Fibroblast of villous mesenchyme (primary cell): Measurements from ENCODE around the gene KDM2B. TPM values are rescaled to one million over a fixed set of nuclear protein-coding genes. Genes with fewer than 3 reads are reported as not detected.
A peak's percentile ranks its signal among the peaks of the same experiment; 100 is the strongest.
"Not testable (repeated sequence)": the region's sequence is repeated elsewhere in the genome, so short reads cannot be mapped to it uniquely, and the experiment has no call there.

ENCODE experiments used
- DNase-seq: peaks from one replicate; pipeline ENCODE4 v3.0.0-alpha.2; 2010; ENCODE audit warnings: low read depth
- H3K4me3 ChIP-seq: 2 replicates; pipeline ENCODE4 v1.5.1; 2011; ENCODE audit warnings: low read depth, mild to moderate bottlenecking, low read length
- CTCF ChIP-seq: IDR thresholded peaks from 2 replicates; pipeline ENCODE4 v1.5.1; 2012; ENCODE audit warnings: low read depth, mild to moderate bottlenecking, low read length; ENCODE audit not compliant: insufficient read depth
- total RNA-seq: library from RNA; depleted of rRNA; stranded (reverse); fragments of >200 nt; gene quantifications from 2 replicates; pipeline ENCODE4 v1.2.3, GENCODE V29; 2012

KDM2B gene
- total RNA-seq, 1 donor, result 28.1 TPM

DNA sequence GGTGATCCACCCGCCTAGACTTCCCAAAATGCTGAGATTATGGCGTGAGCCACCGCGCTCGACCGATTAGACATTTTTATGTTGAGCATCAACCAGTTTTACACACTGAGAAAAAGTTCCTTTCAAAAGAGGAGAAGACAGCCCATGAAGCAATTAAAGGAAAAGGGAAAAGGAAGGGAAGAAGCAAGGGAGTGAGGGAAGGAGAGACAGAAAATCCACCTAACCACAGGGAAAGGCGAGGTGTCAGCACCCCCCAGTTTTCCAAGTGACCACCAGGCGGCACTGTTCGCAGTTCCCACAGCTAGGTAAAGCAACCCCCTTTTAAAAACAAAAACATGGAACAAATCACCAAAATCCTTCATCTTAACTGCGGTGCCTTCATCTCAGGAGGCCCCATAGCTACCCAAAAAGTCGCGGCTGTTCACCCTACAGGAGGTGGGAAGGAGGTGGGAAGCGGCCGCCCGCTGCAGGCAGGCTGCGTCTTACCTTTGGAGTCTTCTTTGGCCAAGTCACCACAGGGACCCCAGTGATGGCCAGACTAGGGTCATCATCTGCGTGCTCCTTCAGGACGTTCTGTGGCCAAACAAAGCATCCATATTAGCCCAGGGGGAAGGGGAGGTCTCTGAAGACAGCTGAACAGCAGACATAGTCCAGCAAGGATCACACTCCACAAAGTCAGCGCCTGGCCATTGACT, 86.6 kb downstream of the KDM2B start:
- TF ChIP-seq CTCF, result peak; percentile 93
- H3K4me3 ChIP-seq, result no peak overlapping the region
- peak; percentile 36 for DNase-seq

DNA sequence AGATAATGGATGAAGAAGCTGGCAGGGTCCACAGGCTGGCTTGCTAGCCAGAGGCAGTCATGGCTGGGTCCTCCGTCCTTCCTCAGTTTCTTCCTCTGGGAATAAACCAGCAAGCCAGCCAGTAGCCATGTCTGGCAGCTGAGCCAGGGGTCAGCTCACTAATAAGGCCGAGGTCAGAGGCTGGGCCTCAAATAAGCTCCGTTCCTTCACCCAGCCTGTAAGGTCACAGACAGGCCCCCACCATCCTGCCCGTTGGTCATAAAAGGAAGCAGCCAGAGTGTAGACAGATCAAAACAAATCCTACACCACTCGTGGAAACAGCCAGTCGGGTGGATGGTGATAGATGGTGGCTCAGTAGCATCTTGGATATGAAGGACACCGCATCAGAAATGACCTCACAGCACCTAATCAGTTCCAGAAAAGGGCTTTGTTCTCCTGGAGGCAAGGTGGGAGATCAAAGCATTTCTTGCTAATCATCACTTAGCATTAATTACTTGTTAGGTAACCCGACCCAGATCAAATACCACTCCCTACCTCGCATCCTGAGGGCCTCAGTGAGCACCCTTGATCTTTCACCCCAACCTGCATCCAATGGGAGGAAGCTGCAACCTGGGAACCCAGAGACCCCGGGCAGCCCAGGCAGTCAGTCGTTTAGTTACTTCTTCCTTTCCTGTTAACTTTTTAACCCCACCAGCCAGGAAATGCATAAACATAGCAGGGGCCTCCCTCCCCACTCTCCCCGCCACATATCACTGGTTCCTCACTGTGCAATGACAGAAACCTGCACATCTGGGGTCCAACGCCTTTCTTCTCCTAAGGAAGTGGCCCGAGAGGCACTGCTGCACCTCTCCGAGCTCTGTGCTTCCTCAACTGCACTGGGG, 90.2 kb downstream of the KDM2B start:
- H3K4me3 ChIP-seq, result no peak overlapping the region
- DNase-seq, result no peak
- TF ChIP-seq CTCF, result no peak

DNA sequence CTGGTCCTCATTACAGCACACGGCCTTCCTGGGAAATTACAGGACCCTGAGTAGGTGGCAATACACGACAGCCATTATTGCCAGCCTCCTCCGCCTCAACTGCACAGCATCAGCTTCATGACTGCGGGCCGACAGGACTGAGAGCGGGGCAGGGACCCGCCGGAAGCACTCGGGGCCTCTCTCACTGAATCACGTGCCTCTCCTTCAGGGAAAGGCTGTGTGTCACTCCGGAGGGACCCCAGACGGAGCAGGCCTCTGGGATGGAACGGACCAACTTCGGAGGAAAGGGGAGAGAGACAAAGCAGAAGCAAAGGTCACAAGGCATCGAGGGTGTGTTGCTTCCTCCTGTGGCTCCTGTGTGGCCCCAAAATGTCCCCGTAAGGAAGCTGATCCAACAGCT, 90.9 kb downstream of the KDM2B start:
- no peak overlapping the region for H3K4me3 ChIP-seq
- DNase-seq, result no peak
- no peak for TF ChIP-seq CTCF

- no peak overlapping the region for H3K4me3 ChIP-seq
- DNase-seq, result no peak
- no peak for TF ChIP-seq CTCF
Observed at GRCh38 chr12:121484967-121485366, 95.9 kb downstream of the KDM2B start.

GRCh38 chr12:121484564-121484963, 96.3 kb downstream of the KDM2B start:
- H3K4me3 ChIP-seq, DNase-seq: not testable (repeated sequence)

- no peak for DNase-seq
- H3K4me3 ChIP-seq, result no peak overlapping the region
- no peak for TF ChIP-seq CTCF
Observed at GRCh38 chr12:121483949-121484348, 96.9 kb downstream of the KDM2B start.

DNA sequence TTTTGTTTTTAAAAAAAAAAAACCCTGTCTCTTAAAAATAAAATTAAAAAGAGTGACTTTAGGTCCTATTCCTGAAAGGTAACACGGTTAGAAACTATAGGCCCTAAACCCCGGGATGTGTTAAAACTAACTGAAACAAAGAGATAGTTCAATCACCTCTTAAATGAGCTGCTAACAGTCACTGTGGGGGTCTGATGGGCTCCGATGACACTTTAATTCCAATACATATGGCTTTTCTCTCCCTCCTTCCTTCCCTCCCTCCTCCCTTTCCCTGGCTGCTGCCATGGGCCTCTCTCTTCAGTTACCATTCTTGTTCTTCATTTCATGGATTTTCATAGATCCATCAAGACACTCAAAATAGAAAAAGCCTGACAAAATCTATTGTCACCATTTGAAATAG, 104.3 kb downstream of the KDM2B start:
- TF ChIP-seq CTCF, result no peak
- no peak overlapping the region for H3K4me3 ChIP-seq
- DNase-seq, result no peak
